Stimulated activated CD8-positive, alpha-beta memory T cell treated with anti-CD3 and anti-CD28 coated beads, Interleukin-2, amount 100 ng/mL, for 1 hour (primary cell): ENCODE results near the gene IRF6.

Experiments used
- DNase-seq, 2 donors: peaks; one replicate each; pipeline ENCODE4 v3.0.0-alpha.2; 2020; ENCODE audit warnings: low read depth in 2 of 2

IRF6 gene

GRCh38 chr1:209790286-209791193 is 15.4 kb downstream of the IRF6 start:
- no peak for DNase-seq

- no peak for DNase-seq
Measured at GRCh38 chr1:209789245-209789644, 16.7 kb downstream of the IRF6 start.

GRCh38 chr1:209787551-209787950 is 18.4 kb downstream of the IRF6 start:
- no peak for DNase-seq

GRCh38 chr1:209786146-209786545 is 19.8 kb downstream of the IRF6 start:
- no peak for DNase-seq

- DNase-seq, result no peak
Measured at GRCh38 chr1:209785592-209785991, 20.4 kb downstream of the IRF6 start.

- DNase-seq, result peak; percentile 100
Measured at GRCh38 chr1:209784265-209785169, 21.4 kb downstream of the IRF6 start, which contains the start of gene C1orf74. Gene C1orf74, minus strand, starts transcription at chr1:209784559. Its CDS starts 925 bp downstream, at chr1:209783634.

- no peak for DNase-seq
Measured at GRCh38 chr1:209783386-209783785, 22.6 kb downstream of the IRF6 start.

- DNase-seq, result no peak
Measured at GRCh38 chr1:209780268-209780667, 25.7 kb downstream of the IRF6 start.

- no peak for DNase-seq
Measured at GRCh38 chr1:209778102-209778501, 27.8 kb downstream of the IRF6 start.

- no peak for DNase-seq
Measured at GRCh38 chr1:209777587-209777986, 28.4 kb downstream of the IRF6 start.

- DNase-seq, result no peak
Measured at GRCh38 chr1:209775678-209776077, 30.3 kb downstream of the IRF6 start.

- no peak for DNase-seq
Measured at GRCh38 chr1:209774592-209774991, 31.4 kb downstream of the IRF6 start.

GRCh38 chr1:209772126-209772525 is 33.8 kb downstream of the IRF6 start:
- DNase-seq, result no peak

GRCh38 chr1:209770636-209771415 is 35.1 kb downstream of the IRF6 start:
- DNase-seq, result no peak

- no peak for DNase-seq
Measured at GRCh38 chr1:209769971-209770370, 36.0 kb downstream of the IRF6 start.

GRCh38 chr1:209769171-209769904 is 36.6 kb downstream of the IRF6 start:
- DNase-seq, result peak; percentile 45 to 54

GRCh38 chr1:209768354-209768774 is 37.6 kb downstream of the IRF6 start:
- DNase-seq, result peak; percentile 48 to 56

- DNase-seq, result no peak
Measured at GRCh38 chr1:209767706-209768105, 38.2 kb downstream of the IRF6 start.

- no peak for DNase-seq
Measured at GRCh38 chr1:209767096-209767495, 38.8 kb downstream of the IRF6 start.

GRCh38 chr1:209766051-209766450 is 39.9 kb downstream of the IRF6 start:
- DNase-seq, result no peak
